Stimulated activated CD8-positive, alpha-beta memory T cell treated with anti-CD3 and anti-CD28 coated beads, Interleukin-7, amount 100 ng/mL, for 4 hours (primary cell): Measurements from ENCODE around the gene CARS1.

Source experiments
- DNase-seq, 2 donors: peaks; one replicate each; pipeline ENCODE4 v3.0.0-alpha.2; 2020; ENCODE audit warnings: low read depth in 2 of 2

Gene CARS1

GRCh38 chr11:3037945-3038271 is 19.3 kb downstream of the CARS1 start:
- DNase-seq, result no peak

DNA sequence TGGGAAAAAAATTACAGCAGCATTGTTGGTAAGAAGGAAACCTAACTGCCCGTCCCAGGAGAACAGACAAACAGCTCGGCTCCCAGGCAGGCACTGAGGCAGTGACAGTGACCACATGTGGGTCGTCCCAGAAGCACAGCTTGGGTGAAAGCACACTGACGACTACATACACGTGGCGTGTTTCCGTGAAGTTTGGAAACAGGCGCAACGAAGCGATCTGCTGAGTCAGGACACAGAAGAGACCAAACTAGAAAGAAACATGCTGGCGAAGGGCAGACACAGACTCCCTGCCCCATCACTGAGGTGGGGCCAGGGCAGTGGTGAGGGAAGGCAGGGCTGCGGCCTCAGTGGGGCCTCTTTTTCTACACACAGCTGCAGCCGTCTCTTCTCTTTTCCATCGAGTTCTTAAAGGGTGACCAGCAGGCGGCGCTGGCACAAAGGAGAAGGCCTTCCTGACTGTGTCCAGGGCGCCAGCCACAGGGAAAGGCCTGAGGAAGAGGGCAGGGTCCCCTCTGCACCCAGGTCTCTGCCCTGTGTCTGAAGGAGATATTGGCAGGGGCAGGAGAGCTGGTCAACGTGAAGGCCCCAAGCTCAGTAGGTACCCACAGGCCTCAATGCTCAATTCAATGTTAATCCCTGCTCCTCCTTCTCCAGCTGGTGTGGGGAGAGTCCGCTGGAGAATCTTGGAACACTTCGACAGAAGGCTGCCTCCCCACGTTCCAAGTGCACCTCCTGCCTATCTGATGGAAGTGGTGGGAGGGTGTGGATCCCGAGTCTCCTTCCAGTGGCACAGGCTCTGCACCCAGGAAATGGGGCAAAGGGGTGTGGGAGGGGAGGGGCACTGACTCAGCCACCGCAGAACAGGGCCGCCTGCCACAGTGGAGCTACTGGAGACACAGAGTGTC is 19.9 kb downstream of the CARS1 start:
- DNase-seq, result no peak

- DNase-seq, result no peak
Observed at GRCh38 chr11:3036419-3036818, 20.8 kb downstream of the CARS1 start.

- no peak for DNase-seq
Observed at GRCh38 chr11:3035333-3035732, 21.9 kb downstream of the CARS1 start.

DNA sequence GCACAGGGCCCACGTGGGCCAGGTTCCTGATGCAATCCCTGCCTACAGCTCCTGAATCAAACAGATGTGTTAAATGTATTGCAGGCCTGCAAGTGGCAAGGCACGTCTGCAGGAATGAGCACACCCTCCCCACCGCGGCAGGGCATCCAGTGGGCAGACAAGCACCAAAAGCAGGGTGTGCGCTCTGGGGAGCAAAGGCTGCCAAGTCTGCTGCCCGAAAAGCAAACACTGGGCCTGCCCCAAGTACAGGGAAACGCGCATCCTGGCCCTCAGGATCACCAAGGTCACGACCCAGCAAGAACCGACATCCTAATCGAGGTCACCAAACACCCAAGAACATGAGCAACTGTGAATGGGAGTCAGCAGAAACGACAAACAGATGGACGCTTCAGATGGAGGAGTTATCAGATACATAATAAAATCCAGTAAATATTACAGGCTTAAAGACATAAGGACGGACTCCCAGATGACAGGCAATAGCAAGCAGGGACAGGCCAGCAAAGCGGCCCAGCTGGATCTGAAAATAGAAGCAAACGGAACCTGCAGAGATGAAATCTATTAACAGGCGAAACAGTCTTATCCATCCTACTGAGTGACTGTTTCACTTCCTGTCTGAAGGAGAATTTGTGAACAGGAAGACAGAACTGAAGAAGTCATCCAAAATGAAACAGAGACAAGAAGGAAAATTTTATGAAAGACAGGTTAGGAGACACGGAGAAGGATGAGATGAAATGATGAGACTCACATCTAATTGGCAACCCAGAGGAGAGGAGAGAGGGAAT is 26.7 kb downstream of the CARS1 start:
- no peak for DNase-seq

DNA sequence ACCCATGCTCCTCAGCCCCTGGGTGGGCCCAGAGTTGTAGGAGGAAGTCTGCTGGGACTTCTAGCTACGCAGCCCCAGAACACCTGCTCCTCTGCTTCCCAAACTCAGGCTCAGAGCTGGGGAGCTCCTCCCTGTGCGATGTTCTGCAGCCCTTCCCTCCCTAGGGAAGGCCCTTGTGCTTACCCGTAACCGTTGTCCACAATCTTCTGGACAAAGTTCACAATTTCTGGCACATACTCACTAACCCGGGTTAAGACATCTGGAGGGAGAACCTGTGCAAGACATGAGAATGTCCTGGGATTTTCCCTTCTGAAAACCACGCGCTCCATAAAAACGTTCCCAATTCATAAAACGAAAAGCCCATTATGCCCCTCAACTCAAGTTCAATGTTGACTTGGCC is 28.4 kb downstream of the CARS1 start:
- no peak for DNase-seq

GRCh38 chr11:3026803-3027202 is 30.4 kb downstream of the CARS1 start:
- no peak for DNase-seq

DNA sequence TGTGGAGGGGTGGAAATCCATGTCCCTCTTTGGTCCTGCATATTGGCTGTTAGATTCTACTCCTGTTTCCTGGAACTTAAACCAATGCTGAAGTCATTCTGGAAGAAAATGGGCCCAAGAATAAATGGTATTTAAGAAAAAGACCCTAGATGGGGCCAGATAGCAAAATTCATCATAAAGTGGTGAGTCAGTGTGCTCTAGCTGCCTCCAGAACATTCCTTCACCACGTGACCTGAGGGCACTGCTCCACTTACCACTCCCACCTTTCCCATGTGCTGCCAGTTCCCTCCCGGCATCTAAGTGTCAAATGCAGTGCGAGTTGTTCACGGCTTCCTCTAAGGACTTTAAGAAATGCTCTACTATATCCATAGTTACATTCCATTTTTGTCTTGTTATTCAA is 34.2 kb downstream of the CARS1 start:
- no peak for DNase-seq

DNA sequence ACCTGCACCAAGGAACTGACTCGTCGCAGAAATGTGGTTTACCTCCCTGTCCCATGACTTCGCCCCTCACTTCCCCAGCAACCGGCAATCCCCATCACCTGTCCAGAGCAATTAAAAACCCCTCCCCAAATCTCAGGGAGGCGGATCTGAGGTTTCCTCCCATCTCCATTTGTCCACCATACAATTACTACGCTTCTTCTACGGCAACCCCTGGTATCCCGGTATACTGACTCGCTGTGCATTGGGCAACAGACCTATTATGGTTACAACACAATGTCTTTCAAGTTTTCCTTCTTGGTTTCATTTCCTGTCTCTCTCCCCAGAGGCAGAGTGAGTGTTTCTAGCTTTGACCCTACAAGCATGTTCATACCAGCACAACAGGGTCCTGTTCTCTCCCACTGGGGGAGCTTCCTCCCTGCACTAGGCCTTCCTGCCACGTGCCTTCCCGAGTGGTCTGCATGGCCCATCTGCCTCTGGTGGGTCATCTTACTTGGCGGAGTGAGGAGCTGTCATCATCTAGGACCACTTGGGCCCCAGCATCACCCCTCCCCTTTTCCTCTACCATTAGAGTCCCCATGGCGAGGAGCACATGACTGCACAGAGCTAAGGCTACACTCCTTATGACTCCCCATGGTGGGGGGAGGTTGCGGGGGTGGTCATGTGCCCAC is 34.8 kb downstream of the CARS1 start:
- DNase-seq, result no peak

DNA sequence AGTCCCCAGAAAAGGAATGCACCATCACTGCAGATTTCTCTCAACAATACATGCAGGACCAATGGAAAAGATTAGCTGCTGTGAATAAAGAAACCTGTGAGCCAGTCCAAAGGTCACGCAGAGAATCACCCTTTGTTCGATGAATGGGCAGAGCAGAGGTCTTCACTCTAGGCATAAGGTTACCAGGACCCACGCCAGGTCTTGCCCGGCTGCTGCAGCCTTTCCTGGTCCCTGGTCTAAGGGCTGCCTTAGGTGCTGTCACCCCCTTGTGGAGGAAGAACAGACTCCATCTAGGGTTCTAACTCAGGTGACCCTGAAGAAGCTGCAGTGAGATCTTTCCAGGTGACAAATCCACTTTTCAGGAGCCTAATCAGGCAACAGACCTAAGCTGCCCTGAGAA is 36.1 kb downstream of the CARS1 start:
- no peak for DNase-seq

- no peak for DNase-seq
Observed at GRCh38 chr11:3020011-3020410, 37.2 kb downstream of the CARS1 start.

DNA sequence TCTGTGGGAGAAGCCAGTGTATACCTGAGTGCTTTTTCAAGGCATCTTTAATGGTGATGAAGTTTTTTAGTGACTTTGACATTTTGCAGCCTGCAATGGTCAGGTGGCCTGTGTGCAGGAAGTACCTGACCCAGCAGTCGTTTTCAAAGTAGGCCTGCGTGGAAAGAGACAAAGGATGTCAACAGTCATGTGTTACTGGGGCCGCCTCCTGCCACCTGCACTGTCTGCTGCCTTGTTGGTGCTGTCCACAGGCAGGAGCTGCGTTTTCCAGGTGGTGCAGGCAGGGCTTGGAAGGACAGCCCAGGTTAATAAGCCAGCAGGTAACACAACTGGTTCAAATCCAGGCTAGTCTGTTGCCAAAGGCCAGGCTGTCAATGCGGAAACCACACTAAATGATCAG is 38.6 kb downstream of the CARS1 start:
- DNase-seq, result no peak

DNA sequence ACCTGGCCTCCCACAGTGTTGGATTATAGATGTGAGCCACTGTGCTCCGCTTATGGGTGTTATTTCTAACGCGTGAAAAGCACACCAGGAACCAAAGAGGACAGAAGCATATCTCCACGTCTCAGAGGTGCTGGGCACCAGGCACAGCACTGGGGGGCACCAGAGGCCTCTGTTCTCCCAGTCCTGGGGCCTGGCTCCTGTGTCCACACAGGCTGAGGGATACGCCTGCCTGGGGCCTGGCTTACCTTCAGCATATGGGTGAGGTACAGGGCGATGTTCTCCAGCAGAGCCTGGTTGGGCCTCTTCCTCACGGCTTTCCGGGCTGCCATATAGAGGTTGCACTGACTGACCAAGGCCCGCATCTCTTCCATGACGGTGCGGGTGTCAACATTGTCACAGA is 40.4 kb downstream of the CARS1 start:
- no peak for DNase-seq

GRCh38 chr11:3015796-3016195 is 41.4 kb downstream of the CARS1 start:
- DNase-seq, result no peak

DNA sequence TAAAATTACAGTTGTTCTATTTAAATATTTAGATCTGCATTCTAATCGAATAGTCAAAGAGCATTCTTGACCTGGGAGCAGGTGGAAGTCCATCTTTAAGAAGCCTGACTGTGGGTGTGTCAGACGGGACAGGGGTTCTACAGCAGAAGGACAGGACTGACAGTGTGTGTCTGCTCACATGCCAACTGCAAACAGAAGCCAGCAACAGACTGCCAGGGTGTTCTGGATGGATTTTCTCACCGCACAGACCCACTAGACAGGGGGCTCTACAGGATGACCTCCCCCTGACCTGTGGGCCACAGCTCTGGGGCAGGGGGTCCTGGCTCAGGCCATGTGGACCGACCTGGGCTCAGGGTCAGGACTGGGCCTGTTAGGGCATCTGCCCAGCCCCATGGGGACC is 42.3 kb downstream of the CARS1 start:
- no peak for DNase-seq

GRCh38 chr11:3014057-3014938 is 42.9 kb downstream of the CARS1 start:
- DNase-seq, result peak; percentile 57 to 61

GRCh38 chr11:3011891-3012885 is 45.0 kb downstream of the CARS1 start:
- DNase-seq, result no peak

GRCh38 chr11:3010521-3011275 is 46.5 kb downstream of the CARS1 start:
- no peak for DNase-seq

- no peak for DNase-seq
Observed at GRCh38 chr11:3010004-3010403, 47.2 kb downstream of the CARS1 start.

DNA sequence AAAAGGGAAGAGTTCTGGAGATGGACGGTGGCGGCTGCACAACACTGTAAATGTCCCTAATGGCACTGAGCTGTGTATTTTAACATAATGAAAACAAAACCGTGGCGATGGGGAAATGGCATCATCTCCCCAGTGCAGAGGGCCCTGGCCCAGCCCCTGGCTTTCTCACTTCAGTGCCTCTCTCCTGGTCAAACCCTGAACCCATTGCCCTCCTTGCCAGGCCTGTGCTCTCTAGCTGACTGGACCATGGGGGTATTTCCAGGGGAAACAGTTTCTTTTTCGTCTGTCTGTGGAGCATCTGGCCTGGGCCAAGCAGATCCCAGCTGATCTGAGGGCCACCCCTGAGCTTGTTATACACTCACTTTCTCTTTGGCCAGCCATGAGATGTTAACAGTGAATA is 47.7 kb downstream of the CARS1 start:
- no peak for DNase-seq
